GM23248 (cell line): ENCODE data around the gene DNAH8. TPM values are rescaled to one million over a fixed set of nuclear protein-coding genes. Genes with fewer than 3 reads are reported as not detected.
A peak's percentile ranks its signal among the peaks of the same experiment; 100 is the strongest.

Experiments
- DNase-seq: peaks from one replicate; pipeline ENCODE4 v3.0.0-alpha.2; 2015
- H2AFZ ChIP-seq: fragments of 200-600 bp; sonication (generic); 2 replicates; pipeline ENCODE4 v1.6.1; 2016; ENCODE audit warnings: antibody characterized with exemption
- H3F3A ChIP-seq: fragments of 200-600 bp; sonication (generic); 2 replicates; pipeline ENCODE4 v1.6.1; 2016; ENCODE audit warnings: mild to moderate bottlenecking, antibody characterized with exemption, mixed run types; ENCODE audit not compliant: insufficient read depth
- H3K27ac ChIP-seq: fragments of 200-600 bp; sonication (generic); 2 replicates; pipeline ENCODE4 v1.5.1; 2016; ENCODE audit warnings: mild to moderate bottlenecking
- H3K27me3 ChIP-seq: fragments of 200-600 bp; sonication (generic); replicated peaks from 2 replicates; pipeline ENCODE4 v1.6.1; 2016; ENCODE audit warnings: mild to moderate bottlenecking; ENCODE audit not compliant: insufficient read depth
- H3K36me3 ChIP-seq: fragments of 200-600 bp; sonication (generic); 2 replicates; pipeline ENCODE4 v1.6.1; 2016; ENCODE audit warnings: low read depth, mild to moderate bottlenecking
- H3K4me1 ChIP-seq: fragments of 200-600 bp; sonication (generic); 2 replicates; pipeline ENCODE4 v1.6.1; 2016; ENCODE audit warnings: mild to moderate bottlenecking; ENCODE audit not compliant: insufficient read depth
- H3K4me2 ChIP-seq: fragments of 200-600 bp; sonication (generic); one replicate; pipeline ENCODE4 v1.6.1; 2016; ENCODE audit warnings: mild to moderate bottlenecking; ENCODE audit not compliant: unreplicated experiment
- H3K4me3 ChIP-seq: fragments of 200-600 bp; sonication (generic); 2 replicates; pipeline ENCODE4 v1.5.1; 2016; ENCODE audit warnings: mild to moderate bottlenecking
- H3K79me2 ChIP-seq: fragments of 200-600 bp; sonication (generic); 2 replicates; pipeline ENCODE4 v1.6.1; 2016; ENCODE audit warnings: mild to moderate bottlenecking; ENCODE audit not compliant: insufficient read depth
- H3K9ac ChIP-seq: fragments of 200-600 bp; sonication (generic); 2 replicates; pipeline ENCODE4 v1.6.1; 2016; ENCODE audit warnings: mild to moderate bottlenecking
- H3K9me2 ChIP-seq: fragments of 200-600 bp; sonication (generic); 2 replicates; pipeline ENCODE4 v1.6.1; 2016; ENCODE audit warnings: mixed run types, mild to moderate bottlenecking, moderate library complexity; ENCODE audit not compliant: insufficient read depth
- H3K9me3 ChIP-seq: fragments of 200-600 bp; sonication (generic); one replicate; pipeline ENCODE4 v1.6.1; 2017; ENCODE audit warnings: low read depth
- H4K20me1 ChIP-seq: fragments of 200-600 bp; sonication (generic); 2 replicates; pipeline ENCODE4 v1.6.0; 2016; ENCODE audit not compliant: insufficient read depth
- EZH2 ChIP-seq: fragments of 200-600 bp; sonication (generic); IDR thresholded peaks from 2 replicates; pipeline ENCODE4 v1.6.1; 2018; ENCODE audit warnings: antibody characterized with exemption, mild to moderate bottlenecking; ENCODE audit not compliant: insufficient read depth, poor library complexity, severe bottlenecking
- EZH2phosphoT487 ChIP-seq: fragments of 200-600 bp; sonication (generic); IDR thresholded peaks from 2 replicates; pipeline ENCODE4 v1.6.1; 2018; ENCODE audit warnings: antibody characterized with exemption, moderate library complexity, mild to moderate bottlenecking, low read depth; ENCODE audit not compliant: insufficient read depth
- WGBS, 2 experiments: methylation state at CpG; one replicate each; pipeline ENCODE4 v1.1.6; 2015 to 2017; ENCODE audit warnings: low lambda C conversion rate in 2 of 2, low coverage in 1 of 2; ENCODE audit errors: missing lambda C conversion rate in 2 of 2; 5-methylcytosine and 5-hydroxymethylcytosine counted together
- in situ Hi-C: fragments of 300-500 bp; cut with MboI; formaldehyde crosslinking; loops from 2 replicates; pipeline ENCODE4 v1.15.0; 2020
- polyA plus RNA-seq: library from polyadenylated mRNA; unstranded; fragments of >200 nt; fragmentation: Nextera tagmentation; extraction: Ambion mirVana; gene quantifications from 2 replicates; pipeline ENCODE4 v1.2.1, GENCODE V29; 2016
- total RNA-seq: library from RNA; depleted of rRNA; stranded (reverse); fragments of >200 nt; shearing (Covaris generic); gene quantifications from 2 replicates; pipeline ENCODE4 v1.2.3, GENCODE V29; 2014

The DNAH8 gene
- total and polyA plus RNA-seq, 2 experiments from 2014 or later = not detected

- no peaks in the 10 kb centered on the region for H3K27me3 ChIP-seq
- no peak overlapping the region for H3K27ac ChIP-seq
- H2AFZ ChIP-seq = no peak overlapping the region
- H3K9me3 ChIP-seq = no peaks in the 10 kb centered on the region
- H3K36me3 ChIP-seq = no peaks in the 10 kb centered on the region
- no peaks in the 10 kb centered on the region for H4K20me1 ChIP-seq
- in situ Hi-C loops = no loop called here
- H3K4me3 ChIP-seq = no peak overlapping the region
- DNase-seq = no peak
- H3K4me1 ChIP-seq = no peaks in the 10 kb centered on the region
- no peaks in the 10 kb centered on the region for H3F3A ChIP-seq
- H3K79me2 ChIP-seq = no peaks in the 10 kb centered on the region
- H3K9me2 ChIP-seq = no peaks in the 10 kb centered on the region
- no peak overlapping the region for H3K4me2 ChIP-seq
- H3K9ac ChIP-seq = no peak overlapping the region
- 3 to 9% methylated on average over 1 of the region's 1 CpG for WGBS, 2 experiments
- TF ChIP-seq EZH2 = no peak
- TF ChIP-seq EZH2phosphoT487 = no peak
Observed at GRCh38 chr6:39021779-39022178, 306.7 kb downstream of the DNAH8 start.

GRCh38 chr6:39026175-39026574, 311.1 kb downstream of the DNAH8 start:
- Histone ChIP-seq H3K4me3 (no peak overlapping the region), H2AFZ (no peak overlapping the region), H3K27me3 (no peaks in the 10 kb centered on the region; the same call in 1 of the 2 replicates), H3K9ac (no peak overlapping the region), H3K9me2 (no peaks in the 10 kb centered on the region), H3K4me1 (no peaks in the 10 kb centered on the region), H3F3A (no peaks in the 10 kb centered on the region), H3K27ac (no peak overlapping the region), H3K79me2 (no peaks in the 10 kb centered on the region), H3K4me2 (no peak overlapping the region), H3K36me3 (no peaks in the 10 kb centered on the region), H4K20me1 (no peaks in the 10 kb centered on the region), H3K9me3 (no peaks in the 10 kb centered on the region)
- WGBS, 2 experiments = 29 to 37% methylated on average over 3 of the region's 3 CpGs
- DNase-seq = no peak
- TF ChIP-seq EZH2phosphoT487 = no peak
- TF ChIP-seq EZH2 = no peak
- in situ Hi-C loops = no loop called here

GRCh38 chr6:39029156-39030011, 314.3 kb downstream of the DNAH8 start:
- Histone ChIP-seq H3K79me2 (no peaks in the 10 kb centered on the region), H3F3A (no peaks in the 10 kb centered on the region), H4K20me1 (no peaks in the 10 kb centered on the region), H3K4me3 (no peak overlapping the region), H3K9ac (no peak overlapping the region), H3K9me2 (no peaks in the 10 kb centered on the region), H3K27me3 (no peaks in the 10 kb centered on the region; the same call in 1 of the 2 replicates), H3K27ac (no peak overlapping the region), H3K4me1 (no peaks in the 10 kb centered on the region), H2AFZ (no peak overlapping the region), H3K36me3 (no peaks in the 10 kb centered on the region), H3K9me3 (no peaks in the 10 kb centered on the region), H3K4me2 (no peak overlapping the region)
- WGBS, 2 experiments = 46 to 52% methylated on average over 12 to 13 of the region's 13 CpGs
- peak; percentile 44 for DNase-seq
- no peak for TF ChIP-seq EZH2phosphoT487
- TF ChIP-seq EZH2 = no peak
- in situ Hi-C loops = no loop called here

GRCh38 chr6:39035681-39036080, 320.6 kb downstream of the DNAH8 start:
- no peak for DNase-seq
- Histone ChIP-seq H3K9me2 (no peaks in the 10 kb centered on the region), H3K4me3 (no peak overlapping the region), H3K36me3 (no peaks in the 10 kb centered on the region), H3K27ac (no peak overlapping the region), H2AFZ (no peak overlapping the region), H3K4me1 (no peaks in the 10 kb centered on the region), H3K9ac (no peak overlapping the region), H3K9me3 (no peaks in the 10 kb centered on the region), H3F3A (no peaks in the 10 kb centered on the region), H3K27me3 (0 out of 2 replicates have a peak, but pooled peaks cover 6% of the 10 kb centered on the region), H3K4me2 (no peak overlapping the region), H3K79me2 (no peaks in the 10 kb centered on the region), H4K20me1 (no peaks in the 10 kb centered on the region)
- TF ChIP-seq EZH2phosphoT487 (no peak), EZH2 (no peak)
- WGBS, 2 experiments = 15 to 21% methylated on average over 9 of the region's 9 CpGs
- in situ Hi-C loops = no loop called here

- no peak for DNase-seq
Observed at GRCh38 chr6:39037082-39037508, 322.0 kb downstream of the DNAH8 start.

More at GRCh38 chr6:39037082-39037508, 322.0 kb downstream of the DNAH8 start:
- no peak overlapping the region for H3K9ac ChIP-seq
- H3K36me3 ChIP-seq = no peaks in the 10 kb centered on the region
- 0 out of 2 replicates have a peak, but pooled peaks cover 6% of the 10 kb centered on the region for H3K27me3 ChIP-seq
- in situ Hi-C loops = no loop called here
- no peak overlapping the region for H2AFZ ChIP-seq
- no peak overlapping the region for H3K4me2 ChIP-seq
- no peaks in the 10 kb centered on the region for H3F3A ChIP-seq
- no peak overlapping the region for H3K27ac ChIP-seq
- H3K9me2 ChIP-seq = no peaks in the 10 kb centered on the region
- no peak overlapping the region for H3K4me3 ChIP-seq
- H4K20me1 ChIP-seq = no peaks in the 10 kb centered on the region
- 38 to 51% methylated on average over 4 of the region's 4 CpGs for WGBS, 2 experiments
- no peaks in the 10 kb centered on the region for H3K79me2 ChIP-seq
- no peaks in the 10 kb centered on the region for H3K4me1 ChIP-seq
- no peaks in the 10 kb centered on the region for H3K9me3 ChIP-seq
- no peak for TF ChIP-seq EZH2
- no peak for TF ChIP-seq EZH2phosphoT487
